ENCODE data around the gene PIWIL1. TPM values are rescaled to one million over a fixed set of nuclear protein-coding genes. Genes with fewer than 3 reads are reported as not detected.

PIWIL1 gene
- total and polyA plus RNA-seq, 11 donors = not detected

DNA sequence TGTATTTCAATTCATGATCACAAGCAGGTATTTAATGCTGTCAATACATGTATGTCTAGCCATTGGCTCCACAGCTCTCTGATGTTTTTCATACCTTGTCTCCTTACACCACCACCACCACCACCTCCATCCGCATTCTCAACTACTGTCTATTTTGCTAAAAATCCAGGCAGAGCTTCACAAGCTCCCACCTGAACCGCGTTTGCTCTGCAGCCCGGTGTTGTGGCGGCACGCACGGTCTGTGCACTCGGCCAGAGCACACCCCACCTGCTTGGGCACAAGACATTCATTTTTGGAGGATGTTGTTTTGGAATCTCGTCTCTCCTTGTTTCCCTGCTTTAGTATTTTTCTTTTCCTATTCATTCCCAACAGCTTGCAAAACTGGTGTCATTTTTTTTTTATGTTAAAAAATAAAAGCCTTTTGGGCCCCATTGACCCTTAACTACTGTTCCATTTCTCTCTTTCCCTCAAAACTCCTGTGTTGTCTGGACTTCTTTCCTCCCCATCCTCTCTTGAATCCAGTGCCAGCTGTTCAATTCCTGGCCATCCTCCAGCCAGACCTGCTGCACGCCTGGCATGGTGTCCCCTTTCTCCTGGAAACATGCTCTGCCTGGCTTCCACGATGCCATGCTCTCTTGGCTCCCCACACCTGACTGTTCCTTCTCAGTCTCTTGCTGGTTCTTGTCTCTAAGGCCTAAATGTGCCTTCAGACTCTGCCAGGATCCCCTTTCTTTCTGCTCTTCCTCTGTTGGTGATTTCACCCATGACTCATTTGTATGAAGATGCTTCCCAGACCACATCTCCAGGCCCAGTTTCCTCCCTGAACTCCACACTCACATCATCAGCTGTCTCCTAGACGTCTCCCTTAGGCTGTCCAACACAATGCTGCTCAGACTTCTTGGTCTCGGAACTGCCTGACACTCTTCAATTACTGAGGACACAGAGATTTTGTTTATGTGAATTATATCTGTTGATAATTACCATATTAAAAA is 37.9 kb downstream of the PIWIL1 start:
- Histone ChIP-seq H3K27ac (no peak overlapping the region), H3K36me3 (no peaks in the 10 kb centered on the region), H3K4me3 (no peak overlapping the region), H3K4me1 (no peaks in the 10 kb centered on the region), H3K27me3 (peaks cover 0 to 33% (median 0%) of the 10 kb centered on the region in 9 donors), H3K9me3 (no peaks in the 10 kb centered on the region)
- DNase-seq (no peak), ATAC-seq (no peak)
- TF ChIP-seq, protein P1, sequence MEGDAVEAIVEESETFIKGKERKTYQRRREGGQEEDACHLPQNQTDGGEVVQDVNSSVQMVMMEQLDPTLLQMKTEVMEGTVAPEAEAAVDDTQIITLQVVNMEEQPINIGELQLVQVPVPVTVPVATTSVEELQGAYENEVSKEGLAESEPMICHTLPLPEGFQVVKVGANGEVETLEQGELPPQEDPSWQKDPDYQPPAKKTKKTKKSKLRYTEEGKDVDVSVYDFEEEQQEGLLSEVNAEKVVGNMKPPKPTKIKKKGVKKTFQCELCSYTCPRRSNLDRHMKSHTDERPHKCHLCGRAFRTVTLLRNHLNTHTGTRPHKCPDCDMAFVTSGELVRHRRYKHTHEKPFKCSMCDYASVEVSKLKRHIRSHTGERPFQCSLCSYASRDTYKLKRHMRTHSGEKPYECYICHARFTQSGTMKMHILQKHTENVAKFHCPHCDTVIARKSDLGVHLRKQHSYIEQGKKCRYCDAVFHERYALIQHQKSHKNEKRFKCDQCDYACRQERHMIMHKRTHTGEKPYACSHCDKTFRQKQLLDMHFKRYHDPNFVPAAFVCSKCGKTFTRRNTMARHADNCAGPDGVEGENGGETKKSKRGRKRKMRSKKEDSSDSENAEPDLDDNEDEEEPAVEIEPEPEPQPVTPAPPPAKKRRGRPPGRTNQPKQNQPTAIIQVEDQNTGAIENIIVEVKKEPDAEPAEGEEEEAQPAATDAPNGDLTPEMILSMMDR (IDR thresholded peaks at IDR 0.05) = no peak
- TF ChIP-seq POLR2A (IDR thresholded peaks at IDR 0.05) = no peak
- WGBS, 4 donors = 78 to 82% (median 79%) methylated on average over 13 of the region's 13 CpGs
- intact Hi-C loops (cut with DNase I) = no loop called here

DNA sequence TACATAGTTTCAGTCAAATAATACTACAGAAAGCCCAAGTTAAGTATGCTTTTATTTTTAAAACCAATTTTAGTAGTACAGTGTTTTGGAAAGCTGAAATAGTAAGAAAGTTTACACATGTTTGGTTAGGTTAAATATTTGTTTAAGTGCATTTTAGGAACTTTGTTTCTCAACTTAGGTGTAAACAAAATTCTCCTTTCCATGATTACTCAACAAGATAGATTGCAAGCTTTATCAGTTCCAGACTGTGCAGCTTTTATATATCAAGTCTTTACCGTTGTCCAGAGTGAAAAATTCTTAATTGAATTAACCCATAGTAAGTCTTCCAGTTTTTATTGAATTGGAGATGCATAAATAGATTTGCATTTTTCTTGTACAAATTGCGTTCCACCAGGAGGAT is 45.1 kb downstream of the PIWIL1 start:
- H3K36me3 ChIP-seq = no peaks in the 10 kb centered on the region
- intact Hi-C loops (cut with DNase I) = no loop called here
- WGBS, 4 donors = 55 to 69% (median 66%) methylated on average over 2 of the region's 2 CpGs

DNA sequence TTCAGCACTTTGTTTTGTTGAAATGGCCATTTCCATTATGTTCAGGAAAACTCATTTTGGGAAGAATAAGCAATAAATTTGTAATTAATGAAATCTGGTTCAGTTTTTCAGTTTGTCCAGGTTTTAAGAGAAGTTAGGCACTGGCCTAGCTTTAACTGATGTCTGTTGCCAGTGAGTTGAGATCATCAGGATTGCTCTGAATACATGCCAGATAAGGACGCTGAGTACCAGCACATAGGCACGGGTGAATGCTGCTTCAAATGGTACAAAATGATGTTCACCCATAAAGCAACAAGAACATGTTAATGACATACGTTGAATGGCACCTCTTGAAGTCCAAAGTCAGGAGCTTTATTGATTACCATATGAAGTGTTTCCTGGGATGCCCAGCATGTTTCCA is 46.5 kb downstream of the PIWIL1 start:
- peaks cover 0 to 5% (median 0%) of the 10 kb centered on the region in 12 donors for H3K9me3 ChIP-seq
- DNase-seq = no peak
- WGBS, 4 donors = 52 to 59% (median 55%) methylated on average over 3 of the region's 3 CpGs

More for the DNA sequence above, 45.1 kb downstream of the PIWIL1 start:
- Histone ChIP-seq H3K4me3 (no peak overlapping the region), H3K27me3 (peaks cover 0 to 11% (median 0%) of the 10 kb centered on the region in 9 donors), H3K4me1 (no peaks in the 10 kb centered on the region), H3K9me3 (peaks cover 0 to under 1% (median 0%) of the 10 kb centered on the region in 12 donors), H3K27ac (no peak overlapping the region)
- no peak for ATAC-seq
- no peak for DNase-seq
- no peak for TF ChIP-seq POLR2A (IDR thresholded peaks at IDR 0.05)
- TF ChIP-seq, protein P1 (IDR thresholded peaks at IDR 0.05) = no peak

DNA sequence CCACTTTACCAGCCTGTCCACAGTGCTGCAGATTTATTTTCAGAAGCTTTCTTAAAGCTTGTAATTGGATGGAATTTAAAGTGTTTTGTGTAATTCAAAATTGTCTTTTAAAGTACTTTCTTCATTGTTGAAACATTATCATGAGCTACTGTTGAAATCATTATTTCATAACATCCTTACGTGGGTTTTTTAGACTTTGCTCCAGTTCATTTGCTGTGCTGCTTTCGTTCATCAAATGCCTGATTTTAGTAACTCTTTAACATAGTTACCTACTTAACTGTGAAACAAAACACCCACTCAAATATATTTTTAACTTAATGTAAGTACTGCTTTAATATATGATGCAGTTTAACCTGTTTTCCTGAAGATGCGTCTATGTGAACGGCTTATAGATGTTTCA is 47.5 kb downstream of the PIWIL1 start:
- peaks cover 0 to 10% (median 0%) of the 10 kb centered on the region in 9 donors for H3K27me3 ChIP-seq
- ATAC-seq = no peak
- no peaks in the 10 kb centered on the region for H3K36me3 ChIP-seq
- no peak for DNase-seq
- intact Hi-C loops (cut with DNase I) = no loop called here
- no peaks in the 10 kb centered on the region for H3K4me1 ChIP-seq
- TF ChIP-seq, protein P1 (IDR thresholded peaks at IDR 0.05) = no peak
- no peak for TF ChIP-seq POLR2A (IDR thresholded peaks at IDR 0.05)
- H3K9me3 ChIP-seq = peaks cover 0 to 5% (median 0%) of the 10 kb centered on the region in 12 donors
- 88 to 94% (median 91%) methylated on average over 4 of the region's 4 CpGs for WGBS, 4 donors
- no peak overlapping the region for H3K4me3 ChIP-seq
- H3K27ac ChIP-seq = no peak overlapping the region

More for the DNA sequence above, 46.5 kb downstream of the PIWIL1 start:
- Histone ChIP-seq H3K27ac (no peak overlapping the region), H3K36me3 (no peaks in the 10 kb centered on the region), H3K4me1 (no peaks in the 10 kb centered on the region), H3K27me3 (peaks cover 0 to 11% (median 0%) of the 10 kb centered on the region in 9 donors), H3K4me3 (no peak overlapping the region)
- intact Hi-C loops (cut with DNase I) = no loop called here
- no peak for ATAC-seq
- no peak for TF ChIP-seq POLR2A (IDR thresholded peaks at IDR 0.05)
- TF ChIP-seq, protein P1 (IDR thresholded peaks at IDR 0.05) = no peak

Measured in heart left ventricle (tissue), 16 donors.